Nephron progenitor cell (in vitro differentiated cells): ENCODE data around the gene POLE.
"Not testable (repeated sequence)": the region's sequence is repeated elsewhere in the genome, so short reads cannot be mapped to it uniquely, and the experiment has no call there.

Experiments
- DNase-seq: peaks from one replicate; pipeline ENCODE4 v3.0.0; 2021
- H3K27ac Mint-ChIP-seq: 2 replicates; pipeline ENCODE4 v1.8.0; 2021; ENCODE audit warnings: mild to moderate bottlenecking, moderate library complexity, mixed read lengths
- H3K27me3 Mint-ChIP-seq: 2 replicates; pipeline ENCODE4 v1.8.0; 2021; ENCODE audit warnings: mild to moderate bottlenecking, low read depth, mixed read lengths; ENCODE audit not compliant: poor library complexity
- H3K36me3 Mint-ChIP-seq: 2 replicates; pipeline ENCODE4 v1.8.0; 2021; ENCODE audit warnings: low read depth, mixed read lengths
- H3K4me1 Mint-ChIP-seq: 2 replicates; pipeline ENCODE4 v1.8.0; 2021; ENCODE audit warnings: mixed read lengths
- H3K4me3 Mint-ChIP-seq: 2 replicates; pipeline ENCODE4 v1.8.0; 2021; ENCODE audit warnings: mild to moderate bottlenecking, moderate library complexity, mixed read lengths
- H3K9me3 Mint-ChIP-seq: 2 replicates; pipeline ENCODE4 v1.8.0; 2021; ENCODE audit warnings: mild to moderate bottlenecking, moderate library complexity, mixed read lengths
- TF ChIP-seq, protein P1 (sequence below): fragments of 200-600 bp; sonication (generic); IDR thresholded peaks from 2 replicates; pipeline ENCODE4 v1.5.0; 2021; ENCODE audit warnings: antibody characterized with exemption

Gene POLE

GRCh38 chr12:132602572-132603239 is 84.4 kb downstream of the POLE start:
- Mint-ChIP-seq H3K4me1 (peaks cover 77% of the 10 kb centered on the region), H3K9me3 (peaks cover 2% of the 10 kb centered on the region), H3K36me3 (no peaks in the 10 kb centered on the region), H3K27me3 (peaks cover 17% of the 10 kb centered on the region), H3K27ac (peak overlapping the region; percentile 99), H3K4me3 (peak overlapping the region; percentile 73)
- DNase-seq, result peak; percentile 72
- TF ChIP-seq, protein P1, sequence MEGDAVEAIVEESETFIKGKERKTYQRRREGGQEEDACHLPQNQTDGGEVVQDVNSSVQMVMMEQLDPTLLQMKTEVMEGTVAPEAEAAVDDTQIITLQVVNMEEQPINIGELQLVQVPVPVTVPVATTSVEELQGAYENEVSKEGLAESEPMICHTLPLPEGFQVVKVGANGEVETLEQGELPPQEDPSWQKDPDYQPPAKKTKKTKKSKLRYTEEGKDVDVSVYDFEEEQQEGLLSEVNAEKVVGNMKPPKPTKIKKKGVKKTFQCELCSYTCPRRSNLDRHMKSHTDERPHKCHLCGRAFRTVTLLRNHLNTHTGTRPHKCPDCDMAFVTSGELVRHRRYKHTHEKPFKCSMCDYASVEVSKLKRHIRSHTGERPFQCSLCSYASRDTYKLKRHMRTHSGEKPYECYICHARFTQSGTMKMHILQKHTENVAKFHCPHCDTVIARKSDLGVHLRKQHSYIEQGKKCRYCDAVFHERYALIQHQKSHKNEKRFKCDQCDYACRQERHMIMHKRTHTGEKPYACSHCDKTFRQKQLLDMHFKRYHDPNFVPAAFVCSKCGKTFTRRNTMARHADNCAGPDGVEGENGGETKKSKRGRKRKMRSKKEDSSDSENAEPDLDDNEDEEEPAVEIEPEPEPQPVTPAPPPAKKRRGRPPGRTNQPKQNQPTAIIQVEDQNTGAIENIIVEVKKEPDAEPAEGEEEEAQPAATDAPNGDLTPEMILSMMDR, result no peak

DNA sequence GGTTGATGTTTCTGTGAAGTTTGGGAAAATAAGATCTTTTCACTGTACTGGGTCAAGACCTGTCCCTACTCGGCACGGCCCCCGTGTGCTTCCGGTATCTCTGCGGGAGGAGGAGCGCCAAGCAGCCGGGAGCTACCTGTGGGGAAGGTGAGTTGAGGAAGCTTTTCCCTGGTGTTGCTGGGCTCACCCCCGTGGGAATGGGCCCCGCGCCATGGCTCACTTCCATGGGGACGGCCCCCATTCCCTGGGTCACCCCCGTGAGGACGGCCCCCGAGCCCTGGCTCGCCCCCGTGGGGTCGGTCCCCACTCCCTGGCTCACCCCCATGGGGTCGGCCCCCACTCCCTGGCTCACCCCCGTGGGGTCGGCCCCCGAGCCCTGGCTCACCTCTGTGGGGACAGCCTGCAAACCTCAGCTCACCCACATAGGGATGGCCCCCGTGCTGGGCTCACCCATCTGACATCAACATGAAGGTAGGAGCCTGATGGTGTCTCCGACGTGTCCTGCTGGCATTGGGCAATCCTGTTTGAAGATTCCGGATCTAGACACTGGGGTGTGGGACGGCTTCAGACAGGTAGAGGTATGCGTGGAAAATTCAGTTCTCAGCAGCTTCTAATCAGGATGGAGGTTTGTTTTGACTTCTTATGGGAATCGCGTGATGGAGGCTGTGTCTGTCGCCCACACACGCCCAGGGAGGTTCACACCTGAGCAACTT is 85.8 kb downstream of the POLE start:
- Mint-ChIP-seq H3K9me3 (peaks cover 8% of the 10 kb centered on the region), H3K4me1 (peaks cover 70% of the 10 kb centered on the region), H3K27me3 (peaks cover 25% of the 10 kb centered on the region), H3K4me3 (no peak overlapping the region), H3K36me3 (no peaks in the 10 kb centered on the region), H3K27ac (no peak overlapping the region)
- TF ChIP-seq, protein P1, result no peak
- DNase-seq, result no peak

- Mint-ChIP-seq H3K36me3 (no peaks in the 10 kb centered on the region), H3K4me3 (peak overlapping the region; percentile 58), H3K27ac (peak overlapping the region; percentile 93), H3K9me3 (peaks cover 8% of the 10 kb centered on the region), H3K4me1 (peaks cover 66% of the 10 kb centered on the region), H3K27me3 (peaks cover 35% of the 10 kb centered on the region)
- TF ChIP-seq, protein P1, result peak; percentile 52
- peak; percentile 77 for DNase-seq
Measured at GRCh38 chr12:132600048-132601032, 86.8 kb downstream of the POLE start.

DNA sequence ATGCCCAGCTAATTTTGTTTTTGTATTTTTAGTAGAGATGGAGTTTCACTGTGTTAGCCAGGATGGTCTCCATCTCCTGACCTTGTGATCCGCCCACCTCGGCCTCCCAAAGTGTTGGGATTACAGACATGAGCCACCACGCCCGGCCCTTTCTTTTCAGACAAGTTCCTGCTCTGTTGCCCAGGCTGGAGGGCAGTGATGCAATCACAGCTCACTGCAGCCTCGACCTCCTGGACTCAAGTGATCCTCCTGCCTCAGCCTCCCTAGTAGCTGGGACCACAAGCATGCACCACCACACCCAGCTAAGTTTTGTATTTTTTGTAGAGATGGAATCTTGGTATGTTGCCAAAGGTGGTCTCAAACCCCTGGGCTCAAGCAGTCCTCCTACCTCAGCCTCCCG is 87.6 kb downstream of the POLE start:
- H3K27me3 Mint-ChIP-seq, result peaks cover 40% of the 10 kb centered on the region
- H3K4me3 Mint-ChIP-seq, result peak overlapping the region; percentile 30
- DNase-seq, H3K9me3 Mint-ChIP-seq, H3K36me3 Mint-ChIP-seq, H3K27ac Mint-ChIP-seq: not testable (repeated sequence)
- peaks cover 60% of the 10 kb centered on the region for H3K4me1 Mint-ChIP-seq

DNA sequence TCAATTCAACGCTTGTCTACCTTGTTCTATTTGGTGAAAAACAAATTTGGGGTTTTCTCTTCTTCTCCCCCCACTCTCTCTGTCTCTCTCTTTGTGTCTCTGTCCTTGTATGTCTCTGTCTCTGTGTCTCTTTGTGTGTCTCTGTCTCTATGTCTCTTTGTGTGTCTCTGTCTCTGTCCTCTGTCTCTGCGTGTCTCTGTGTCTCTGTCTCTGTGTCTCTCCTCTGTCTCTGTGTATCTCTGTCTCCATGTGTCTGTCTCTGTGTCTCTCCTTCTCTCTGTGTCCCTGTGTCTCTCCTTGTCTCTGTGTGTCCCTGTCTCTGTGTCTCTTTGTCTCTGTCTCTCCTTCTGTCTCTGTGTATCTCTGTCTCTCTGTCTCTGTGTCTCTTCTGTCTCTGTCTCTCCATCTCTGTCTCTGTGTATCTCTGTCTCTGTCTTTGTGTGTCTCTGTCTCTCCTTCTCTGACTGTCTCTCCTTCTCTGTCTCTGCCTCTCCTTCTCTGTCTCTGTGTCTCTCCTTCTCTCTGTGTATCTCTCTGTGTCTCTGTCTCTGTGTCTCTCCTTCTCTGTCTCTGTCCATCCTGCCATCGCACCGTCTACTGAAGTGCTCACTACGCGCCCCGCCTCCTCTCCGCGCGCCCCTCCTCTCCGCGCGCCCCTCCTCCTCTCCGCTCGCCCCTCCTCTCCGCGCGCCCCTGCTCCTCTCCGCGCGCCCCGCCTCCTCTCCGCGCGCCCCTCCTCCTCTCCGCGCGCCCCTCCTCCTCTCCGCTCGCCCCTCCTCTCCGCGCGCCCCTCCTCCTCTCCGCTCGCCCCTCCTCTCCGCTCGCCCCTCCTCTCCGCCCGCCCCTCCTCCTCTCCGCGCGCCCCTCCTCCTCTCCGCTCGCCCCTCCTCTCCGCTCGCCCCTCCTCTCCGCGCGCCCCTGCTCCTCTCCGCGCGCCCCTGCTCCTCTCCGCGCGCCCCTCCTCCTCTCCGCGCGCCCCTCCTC is 89.5 kb downstream of the POLE start:
- no peaks in the 10 kb centered on the region for H3K36me3 Mint-ChIP-seq
- DNase-seq, result peak; percentile 72
- peaks cover 11% of the 10 kb centered on the region for H3K9me3 Mint-ChIP-seq
- peak overlapping the region; percentile 80 for H3K4me3 Mint-ChIP-seq
- H3K27me3 Mint-ChIP-seq, result peaks cover 58% of the 10 kb centered on the region
- H3K4me1 Mint-ChIP-seq, result peaks cover 63% of the 10 kb centered on the region
- TF ChIP-seq, protein P1, result no peak
- peak overlapping the region; percentile 20 for H3K27ac Mint-ChIP-seq
